Measurements from ENCODE around the gene MEIKIN.

DNA sequence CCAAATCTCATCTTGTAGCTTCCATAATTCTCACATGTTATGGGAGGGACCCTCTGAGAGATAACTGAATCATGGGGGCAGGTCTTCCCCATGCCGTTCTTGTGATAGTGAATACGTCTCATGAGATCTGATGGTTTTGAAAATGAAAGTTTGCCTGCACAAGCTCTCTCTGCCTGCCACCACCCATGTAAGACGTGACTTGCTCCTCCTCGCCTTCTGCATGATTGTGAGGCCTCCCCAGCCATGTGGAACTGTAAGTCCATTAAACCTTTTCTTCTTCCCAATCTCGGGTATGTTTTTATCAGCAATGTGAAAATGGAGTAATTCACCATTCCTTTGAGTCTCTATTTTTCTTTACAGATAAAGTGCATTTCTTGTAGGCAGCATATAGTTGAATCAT, 81.8 kb downstream of the MEIKIN start:
- TF ChIP-seq, protein P1, sequence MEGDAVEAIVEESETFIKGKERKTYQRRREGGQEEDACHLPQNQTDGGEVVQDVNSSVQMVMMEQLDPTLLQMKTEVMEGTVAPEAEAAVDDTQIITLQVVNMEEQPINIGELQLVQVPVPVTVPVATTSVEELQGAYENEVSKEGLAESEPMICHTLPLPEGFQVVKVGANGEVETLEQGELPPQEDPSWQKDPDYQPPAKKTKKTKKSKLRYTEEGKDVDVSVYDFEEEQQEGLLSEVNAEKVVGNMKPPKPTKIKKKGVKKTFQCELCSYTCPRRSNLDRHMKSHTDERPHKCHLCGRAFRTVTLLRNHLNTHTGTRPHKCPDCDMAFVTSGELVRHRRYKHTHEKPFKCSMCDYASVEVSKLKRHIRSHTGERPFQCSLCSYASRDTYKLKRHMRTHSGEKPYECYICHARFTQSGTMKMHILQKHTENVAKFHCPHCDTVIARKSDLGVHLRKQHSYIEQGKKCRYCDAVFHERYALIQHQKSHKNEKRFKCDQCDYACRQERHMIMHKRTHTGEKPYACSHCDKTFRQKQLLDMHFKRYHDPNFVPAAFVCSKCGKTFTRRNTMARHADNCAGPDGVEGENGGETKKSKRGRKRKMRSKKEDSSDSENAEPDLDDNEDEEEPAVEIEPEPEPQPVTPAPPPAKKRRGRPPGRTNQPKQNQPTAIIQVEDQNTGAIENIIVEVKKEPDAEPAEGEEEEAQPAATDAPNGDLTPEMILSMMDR (IDR thresholded peaks at IDR 0.05; ENCODE audit: low read depth, low read length, poor library complexity, severe bottlenecking), result no peak
- no peak for TF ChIP-seq EZH2phosphoT487 (IDR thresholded peaks at IDR 0.05; ENCODE audit: borderline replicate concordance, low read length)
